ENCODE measurements around the gene GPR55. TPM values are rescaled to one million over a fixed set of nuclear protein-coding genes. Genes with fewer than 3 reads are reported as not detected.

The GPR55 gene
- total and polyA plus RNA-seq, 2 of the 8 experiments (the other 6 are each of a cell fraction or from before 2014, with no cell fraction given) = not detected

DNA sequence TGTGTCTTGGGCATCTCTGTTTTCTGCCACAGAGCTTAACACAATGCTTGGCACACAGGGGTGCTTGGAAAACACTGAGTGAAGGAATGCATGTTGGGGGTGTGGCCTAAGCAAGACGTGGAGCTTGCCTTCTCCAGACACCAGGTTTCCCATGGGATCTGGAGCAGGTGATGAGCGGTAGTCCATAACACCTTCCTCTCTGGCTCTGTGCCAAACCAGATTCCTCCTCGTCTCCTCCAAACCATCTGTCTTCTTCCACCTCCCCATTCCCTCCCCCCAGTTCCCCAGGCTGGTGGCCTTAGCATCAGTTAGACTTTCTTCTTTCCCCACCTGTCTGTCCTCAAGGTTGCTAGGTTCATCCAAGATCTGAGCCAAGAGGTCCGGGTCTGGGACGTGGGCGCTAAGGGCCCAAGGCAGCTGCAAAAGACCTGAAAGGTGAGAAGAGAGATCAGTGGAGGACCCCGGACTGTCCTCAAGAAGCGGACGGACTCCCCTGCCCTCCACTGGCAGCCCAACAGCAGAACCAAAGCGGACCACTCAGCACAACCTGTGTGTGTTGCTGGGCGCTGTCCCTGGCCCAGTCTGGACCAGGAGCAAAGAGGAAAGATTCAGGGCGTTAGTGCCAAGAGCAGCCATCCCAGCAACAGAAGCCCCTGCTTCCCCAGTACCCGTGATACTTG is 61.5 kb downstream of the GPR55 start (continued):
- TF ChIP-seq SUZ12 (IDR thresholded peaks at IDR 0.05; ENCODE audit: low read length) (no peak), SP2 (IDR thresholded peaks at IDR 0.05; ENCODE audit: low read length) (no peak), RNF2 (IDR thresholded peaks at IDR 0.05; ENCODE audit: borderline replicate concordance, low read depth, low read length, missing control alignments, poor library complexity, severe bottlenecking) (no peak), SIRT6 (IDR thresholded peaks at IDR 0.05; ENCODE audit: low read length) (no peak)

Measured in H1 (cell line).